ENCODE measurements around the gene MYCBPAP.
A peak's percentile ranks its signal among the peaks of the same experiment; 100 is the strongest.

DNA sequence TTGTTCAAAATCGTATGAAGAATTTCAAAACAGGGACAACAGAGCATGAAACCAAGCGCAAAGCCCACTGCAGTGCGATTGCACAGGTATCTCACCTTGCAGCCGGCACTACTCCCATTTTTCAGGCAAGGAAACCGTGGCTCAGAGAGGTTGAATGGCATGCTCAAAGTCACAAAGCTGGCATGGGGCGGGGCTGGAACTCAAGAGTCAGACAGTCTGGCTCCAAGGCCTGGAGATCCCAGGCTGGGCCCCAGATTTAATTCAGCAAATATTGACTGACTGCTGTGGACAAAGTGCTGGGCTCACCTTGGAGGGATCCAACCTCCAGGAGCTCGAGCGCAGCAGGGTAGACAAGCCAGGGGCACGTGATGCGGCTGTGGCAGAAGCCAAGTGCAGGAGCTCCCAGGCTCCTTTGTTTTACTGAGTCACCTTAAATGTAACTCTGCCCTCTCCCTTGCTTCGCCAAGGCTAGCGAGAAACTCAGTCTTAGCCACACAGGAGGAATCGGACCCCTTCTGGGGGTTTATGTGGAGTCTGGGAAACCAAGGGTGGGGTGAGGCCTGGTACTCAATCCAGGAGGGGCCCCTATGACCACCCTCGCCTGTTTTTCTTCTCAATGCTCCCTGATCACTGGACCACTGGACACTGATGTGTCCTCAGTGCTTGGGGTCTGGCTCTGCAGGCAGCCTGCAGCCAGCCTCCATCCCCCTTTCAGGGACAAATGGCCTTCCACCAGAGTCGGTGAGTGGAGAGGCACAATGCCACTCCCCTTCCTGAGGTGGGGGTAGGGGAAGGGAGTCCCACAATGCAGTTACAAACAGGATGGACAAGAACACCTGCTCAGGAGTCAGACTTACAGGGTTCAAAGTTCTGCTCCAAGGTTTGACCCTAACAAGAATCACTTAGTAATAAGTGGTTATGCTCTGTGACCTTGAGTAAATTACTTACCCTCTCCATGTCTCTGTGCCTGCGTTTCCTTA lies 34.8 kb downstream of the MYCBPAP start:
- no peak for TF ChIP-seq EP300 (IDR thresholded peaks at IDR 0.05)
- no peak for TF ChIP-seq CEBPB (IDR thresholded peaks at IDR 0.05)
- TF ChIP-seq, protein P1, sequence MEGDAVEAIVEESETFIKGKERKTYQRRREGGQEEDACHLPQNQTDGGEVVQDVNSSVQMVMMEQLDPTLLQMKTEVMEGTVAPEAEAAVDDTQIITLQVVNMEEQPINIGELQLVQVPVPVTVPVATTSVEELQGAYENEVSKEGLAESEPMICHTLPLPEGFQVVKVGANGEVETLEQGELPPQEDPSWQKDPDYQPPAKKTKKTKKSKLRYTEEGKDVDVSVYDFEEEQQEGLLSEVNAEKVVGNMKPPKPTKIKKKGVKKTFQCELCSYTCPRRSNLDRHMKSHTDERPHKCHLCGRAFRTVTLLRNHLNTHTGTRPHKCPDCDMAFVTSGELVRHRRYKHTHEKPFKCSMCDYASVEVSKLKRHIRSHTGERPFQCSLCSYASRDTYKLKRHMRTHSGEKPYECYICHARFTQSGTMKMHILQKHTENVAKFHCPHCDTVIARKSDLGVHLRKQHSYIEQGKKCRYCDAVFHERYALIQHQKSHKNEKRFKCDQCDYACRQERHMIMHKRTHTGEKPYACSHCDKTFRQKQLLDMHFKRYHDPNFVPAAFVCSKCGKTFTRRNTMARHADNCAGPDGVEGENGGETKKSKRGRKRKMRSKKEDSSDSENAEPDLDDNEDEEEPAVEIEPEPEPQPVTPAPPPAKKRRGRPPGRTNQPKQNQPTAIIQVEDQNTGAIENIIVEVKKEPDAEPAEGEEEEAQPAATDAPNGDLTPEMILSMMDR (IDR thresholded peaks at IDR 0.05): no peak
- TF ChIP-seq REST (IDR thresholded peaks at IDR 0.05): no peak
- peak; percentile 83 for TF ChIP-seq MAX (IDR thresholded peaks at IDR 0.05)
- peak; percentile 30; the same call in 1 of the 2 replicates for TF ChIP-seq POLR2A (IDR thresholded peaks at IDR 0.05; ENCODE audit: low read length)
- no peak for TF ChIP-seq SREBF2 (IDR thresholded peaks at IDR 0.05)
- TF ChIP-seq BHLHE40 (IDR thresholded peaks at IDR 0.05; ENCODE audit: low read depth, low read length): peak; percentile 45
- TF ChIP-seq KDM5A (IDR thresholded peaks at IDR 0.05): no peak
- TF ChIP-seq USF2 (IDR thresholded peaks at IDR 0.05): peak; percentile 92
- no peak for TF ChIP-seq NFE2L2 (conservative IDR thresholded peaks at IDR 0.05; ENCODE audit: low read length)
- no peak for TF ChIP-seq RAD21 (conservative IDR thresholded peaks at IDR 0.05 in 1 of 2, IDR thresholded peaks at IDR 0.05 in 1 of 2)
- TF ChIP-seq POLR2AphosphoS2 (conservative IDR thresholded peaks at IDR 0.05; ENCODE audit: low read length): no peak

Measured in A549 (cell line).